HG03095 (cell line): ENCODE data around the gene SMYD3.

ENCODE experiments used
- ATAC-seq: cut with Tn5 transposase; IDR thresholded peaks from one replicate; pipeline ENCODE4 v1.9.1; 2021; ENCODE audit warnings: moderate library complexity; ENCODE audit not compliant: unreplicated experiment

The SMYD3 gene

DNA sequence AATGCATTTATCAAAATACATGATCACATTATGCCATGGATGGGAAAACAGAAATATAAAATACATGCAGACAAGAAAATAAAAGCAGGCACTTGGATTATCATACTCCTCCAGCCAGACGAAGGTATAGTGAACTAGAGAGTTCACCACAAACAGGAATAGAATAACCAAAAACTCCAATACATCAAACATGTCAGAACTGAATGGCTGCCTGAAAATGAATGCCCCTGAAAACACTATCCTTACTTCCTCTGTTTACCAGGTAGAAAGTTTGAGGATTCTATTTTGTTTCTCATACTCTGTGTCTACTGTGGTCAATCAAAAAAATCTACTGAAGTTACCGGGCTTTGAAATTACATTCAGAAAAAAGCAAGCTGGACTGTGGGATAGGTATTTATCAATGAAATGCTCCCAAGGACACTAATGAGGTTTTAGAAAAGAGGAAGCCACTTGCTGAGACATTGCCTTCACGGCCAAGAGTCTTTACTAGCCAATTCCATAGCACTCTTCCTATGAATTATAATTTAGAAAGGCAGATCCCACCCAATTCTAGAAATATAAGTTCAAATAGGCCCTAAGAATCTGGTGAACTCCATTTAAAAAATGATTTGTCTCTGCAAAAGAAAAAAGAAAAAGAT lies 197.7 kb downstream of the SMYD3 start:
- ATAC-seq, result no peak

DNA sequence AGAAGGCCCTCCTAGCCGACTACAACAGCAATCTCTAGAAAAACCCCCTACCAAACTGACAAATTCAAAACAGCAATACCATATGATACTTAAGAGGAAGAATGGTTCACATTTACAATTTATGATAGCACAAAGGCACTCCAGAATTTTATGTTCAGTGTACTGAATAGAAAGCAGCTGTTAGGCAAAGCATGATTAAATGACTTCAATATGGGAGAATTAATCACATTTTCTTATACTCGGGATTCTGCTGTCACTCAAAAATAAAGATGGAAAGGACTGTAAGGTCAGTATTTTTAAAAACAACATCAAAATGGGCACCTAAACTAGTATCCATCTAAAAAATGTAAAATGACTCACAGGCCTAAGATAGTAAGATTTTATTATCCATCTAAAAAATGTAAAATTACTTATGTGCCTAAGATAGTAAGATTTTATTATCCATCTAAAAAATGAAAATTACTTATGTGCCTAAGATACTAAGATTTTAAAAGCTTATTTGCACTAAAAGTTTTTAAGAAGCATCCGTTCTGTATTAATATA lies 198.5 kb downstream of the SMYD3 start:
- ATAC-seq, result no peak

DNA sequence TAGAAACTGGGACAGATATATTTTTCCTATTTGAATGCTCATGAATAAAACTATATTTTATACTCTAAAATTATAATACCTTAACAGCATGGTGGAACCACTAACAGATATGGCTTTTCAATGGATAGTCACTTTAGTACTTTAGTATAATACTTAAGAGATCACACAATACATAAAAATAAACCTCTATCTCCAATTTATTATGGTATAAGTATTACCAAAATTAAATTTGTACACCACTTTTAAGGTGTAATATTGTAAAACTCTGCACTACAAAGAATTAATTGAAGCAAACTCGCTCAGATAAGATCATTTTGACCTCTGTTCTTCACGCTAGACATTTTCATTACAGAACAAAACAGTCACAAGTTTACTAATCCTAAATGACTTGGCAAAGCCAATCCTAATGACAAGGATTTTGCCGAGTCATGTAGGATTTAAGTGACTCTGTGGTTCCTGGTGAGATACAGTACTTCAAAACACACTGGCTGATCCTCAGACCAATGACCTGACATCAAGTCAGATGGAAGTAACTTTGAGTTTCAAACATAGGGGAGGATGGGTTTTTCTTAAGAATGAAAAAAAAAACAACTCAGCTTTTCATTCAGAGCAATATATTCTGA lies 200.6 kb downstream of the SMYD3 start:
- no peak for ATAC-seq

DNA sequence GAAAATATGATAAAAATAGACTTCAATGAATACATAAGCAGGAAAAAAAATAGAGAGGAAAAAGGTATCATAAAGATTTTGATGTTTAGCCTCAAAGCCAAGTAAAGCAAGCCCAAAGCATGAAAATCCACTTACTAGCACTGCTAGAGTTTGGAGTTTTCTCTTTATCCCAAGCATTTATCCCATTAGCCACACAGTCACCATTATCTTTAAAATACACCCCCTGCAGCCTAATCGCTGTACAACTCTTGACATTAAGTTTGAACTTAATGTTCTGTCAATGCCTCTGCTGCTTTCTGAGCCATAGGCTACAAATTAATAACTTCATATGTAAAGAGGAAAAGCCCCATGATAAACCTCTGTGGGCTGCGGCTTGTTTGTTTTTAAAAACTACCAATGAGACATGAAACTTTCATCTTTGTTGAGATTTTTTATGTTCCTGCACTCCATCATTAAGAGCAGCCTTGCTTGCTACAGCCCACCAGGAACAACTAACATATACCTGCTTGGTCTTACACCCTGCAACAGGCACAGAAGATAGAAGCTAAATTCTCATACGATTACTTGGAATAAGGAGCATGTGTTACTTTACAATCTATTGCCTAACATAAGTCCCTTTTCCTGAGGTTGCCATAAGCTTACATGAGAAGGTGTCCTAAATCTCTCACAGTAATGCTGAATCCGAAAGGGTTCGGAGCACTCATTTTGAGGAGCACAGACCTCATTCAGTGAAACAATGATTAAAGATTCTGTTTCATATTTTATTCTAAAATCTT lies 202.4 kb downstream of the SMYD3 start:
- no peak for ATAC-seq

DNA sequence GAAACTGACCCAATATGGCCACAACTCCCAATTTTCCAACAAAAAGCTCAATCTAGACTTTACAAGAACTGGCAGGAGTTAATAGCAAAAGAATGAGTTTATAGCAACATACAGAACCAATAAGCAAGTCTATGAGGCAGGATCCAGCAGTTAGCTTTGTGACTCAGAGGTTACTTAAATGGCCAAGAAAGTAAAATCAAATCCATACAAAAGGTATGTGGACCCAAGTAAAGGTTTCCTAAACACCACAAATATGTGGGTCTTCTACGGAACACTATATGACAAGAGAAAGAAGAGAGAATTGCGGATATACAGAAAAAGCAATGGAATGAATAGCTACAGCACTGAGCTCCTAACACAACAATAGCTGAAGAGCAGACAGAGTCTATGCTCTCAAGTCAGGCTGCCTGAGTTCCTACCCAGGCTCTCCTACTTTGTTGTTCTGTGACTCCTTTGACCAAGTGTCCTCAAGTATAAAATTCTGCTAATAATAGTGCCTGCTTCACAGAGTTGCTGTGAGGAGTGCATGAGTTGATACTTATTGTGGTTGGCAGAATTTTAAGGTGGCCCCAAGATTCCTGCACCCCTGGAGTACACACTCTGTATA lies 204.3 kb downstream of the SMYD3 start:
- ATAC-seq, result no peak

DNA sequence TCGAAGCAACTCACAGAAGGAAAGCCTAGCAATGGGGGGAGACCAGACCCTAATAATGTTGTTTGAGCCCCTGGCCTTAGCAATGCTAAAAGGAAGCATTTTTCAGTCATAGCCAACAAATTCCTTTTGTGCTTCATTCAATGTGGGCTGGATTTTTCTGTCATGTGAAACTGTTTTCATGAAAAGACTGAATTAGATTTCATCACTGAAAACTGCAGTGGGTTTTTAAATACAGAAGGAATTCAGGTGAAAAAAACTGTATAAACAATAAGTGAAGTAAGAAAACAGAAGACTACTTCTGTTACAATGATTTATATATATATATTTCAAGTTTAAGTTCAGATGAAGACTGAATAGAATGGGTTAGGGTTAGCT lies 204.8 kb downstream of the SMYD3 start:
- ATAC-seq, result no peak

DNA sequence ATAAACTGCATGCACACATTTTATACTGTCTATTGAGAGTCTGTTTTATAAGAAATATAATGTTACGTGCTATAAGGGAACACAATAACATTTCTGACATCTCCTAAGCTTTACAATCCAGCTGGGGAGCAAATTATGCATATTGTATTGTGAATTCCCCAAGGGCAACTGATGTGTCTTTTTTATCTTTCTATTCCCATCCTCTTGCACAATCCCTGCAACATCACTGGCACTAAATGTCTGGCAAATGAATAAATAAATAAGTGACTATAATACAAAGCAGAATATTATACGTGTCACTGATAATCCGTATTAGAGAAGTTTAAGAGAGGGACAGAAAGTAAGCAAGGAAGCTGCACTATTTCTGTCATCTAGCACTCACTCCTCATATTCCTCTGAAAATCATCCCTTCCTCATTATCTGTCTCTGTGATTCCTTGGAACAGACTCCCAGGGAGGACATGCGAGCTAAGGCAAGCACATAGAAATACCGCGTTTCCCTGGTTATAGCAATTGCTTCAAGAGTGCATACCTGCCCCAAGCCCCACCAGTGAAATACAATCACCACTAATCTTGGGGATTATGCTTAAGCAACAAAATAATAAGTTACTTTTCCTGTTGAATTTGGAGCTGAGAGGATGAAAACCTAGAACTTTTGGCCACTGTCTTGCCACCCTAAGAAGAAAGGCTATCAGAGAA lies 205.4 kb downstream of the SMYD3 start:
- ATAC-seq, result no peak

DNA sequence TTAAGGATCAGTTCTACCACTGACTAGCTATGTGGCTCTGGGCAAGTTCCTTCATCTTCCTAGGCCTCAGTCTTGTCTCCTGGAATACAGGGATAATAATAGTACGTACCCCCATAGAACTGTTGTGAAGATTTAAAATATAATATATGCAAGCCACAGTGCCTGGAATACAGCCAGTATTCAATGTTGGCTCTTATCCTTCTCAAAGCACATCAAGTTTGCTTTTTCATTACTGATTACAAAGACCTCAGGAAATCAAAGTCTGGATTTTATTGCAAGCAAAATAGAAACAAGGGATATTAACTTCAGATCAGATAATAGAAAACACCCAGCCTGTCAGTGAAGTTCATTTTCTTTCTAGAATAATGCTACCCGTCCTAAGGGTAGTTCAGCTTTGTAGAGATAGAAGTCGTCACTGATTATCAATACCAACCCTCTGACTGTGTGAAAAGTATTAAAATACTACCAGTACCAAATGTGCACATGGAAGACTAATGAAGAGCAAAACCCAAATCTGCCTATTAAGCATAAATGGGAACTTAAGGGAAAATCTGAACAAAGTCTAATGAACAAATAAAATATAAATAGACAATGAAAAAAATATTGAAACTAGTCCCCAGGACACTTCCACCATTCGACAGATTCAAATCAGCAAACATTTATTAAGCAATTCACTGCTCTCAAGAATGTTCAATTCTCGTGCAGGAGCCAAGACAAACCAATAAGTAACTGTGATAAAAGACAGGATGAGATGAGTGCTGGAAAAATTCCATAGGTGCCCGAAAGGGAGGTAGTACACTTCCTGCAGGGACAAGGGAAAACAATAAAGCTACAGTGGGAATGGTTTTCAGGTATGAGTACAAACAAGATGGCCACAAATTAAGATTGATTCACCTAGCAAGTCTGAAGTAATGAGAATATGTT lies 206.2 kb downstream of the SMYD3 start:
- ATAC-seq, result no peak

DNA sequence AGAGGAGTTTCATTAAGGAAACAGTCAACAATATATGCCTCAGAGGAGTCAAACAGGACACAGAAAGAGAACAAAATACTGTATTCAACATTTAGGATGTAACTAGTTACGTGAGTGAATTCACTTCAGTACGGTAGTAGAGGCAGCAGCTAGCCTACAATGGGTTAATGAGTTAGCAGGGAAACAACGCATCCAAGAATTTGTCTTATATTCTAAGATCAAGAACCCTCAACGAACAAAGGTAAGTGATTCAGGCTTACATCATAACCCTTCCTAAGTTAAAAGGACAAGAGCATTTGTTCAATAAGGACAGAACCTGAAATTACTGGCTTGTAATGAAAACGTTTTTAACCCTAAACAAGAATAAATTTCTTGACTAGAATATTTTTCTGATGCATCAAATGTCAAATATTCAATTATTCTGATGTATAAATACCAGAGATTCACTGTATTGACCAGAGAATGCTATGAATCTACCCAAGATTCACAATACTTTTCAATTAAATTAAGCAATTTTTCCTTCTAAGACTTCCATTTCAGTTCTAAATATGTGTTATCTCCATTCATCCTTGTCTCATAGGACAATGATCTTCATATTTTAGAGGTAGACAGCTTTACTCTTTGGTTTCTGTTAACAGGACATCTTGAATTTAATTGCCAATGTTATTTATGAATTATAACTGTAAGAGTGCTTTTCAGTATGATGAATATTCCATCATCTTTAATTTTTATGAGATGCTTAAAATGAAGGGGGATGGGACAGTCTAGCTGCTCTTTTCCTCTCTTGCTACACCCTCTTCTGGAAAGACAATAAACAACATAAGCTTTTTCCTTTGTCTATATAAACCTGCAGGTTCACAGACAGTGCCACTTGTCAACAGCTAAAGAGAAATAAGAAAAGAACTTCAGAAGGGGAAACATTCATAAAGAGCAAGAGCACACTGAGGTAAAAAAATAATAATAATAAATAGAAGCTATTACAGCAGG lies 209.5 kb downstream of the SMYD3 start:
- ATAC-seq, result no peak

DNA sequence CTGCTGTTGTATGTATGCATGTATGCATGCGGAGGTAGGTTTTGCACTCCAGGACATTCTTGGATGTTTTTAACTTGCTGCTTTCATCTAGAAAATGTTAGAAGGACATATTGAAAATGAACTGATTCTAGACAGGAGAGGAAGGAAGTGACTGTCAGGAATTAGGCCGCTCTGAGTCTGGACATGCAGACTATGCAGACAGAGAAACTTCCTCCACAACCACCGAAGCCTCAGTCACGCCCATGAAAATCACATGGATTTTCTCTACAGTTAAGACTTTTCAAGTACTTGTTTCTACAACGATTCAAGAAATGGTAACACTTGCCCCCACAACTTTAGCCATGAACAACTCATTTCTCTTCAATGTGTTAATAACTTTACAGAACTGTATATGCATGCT lies 211.1 kb downstream of the SMYD3 start:
- no peak for ATAC-seq

DNA sequence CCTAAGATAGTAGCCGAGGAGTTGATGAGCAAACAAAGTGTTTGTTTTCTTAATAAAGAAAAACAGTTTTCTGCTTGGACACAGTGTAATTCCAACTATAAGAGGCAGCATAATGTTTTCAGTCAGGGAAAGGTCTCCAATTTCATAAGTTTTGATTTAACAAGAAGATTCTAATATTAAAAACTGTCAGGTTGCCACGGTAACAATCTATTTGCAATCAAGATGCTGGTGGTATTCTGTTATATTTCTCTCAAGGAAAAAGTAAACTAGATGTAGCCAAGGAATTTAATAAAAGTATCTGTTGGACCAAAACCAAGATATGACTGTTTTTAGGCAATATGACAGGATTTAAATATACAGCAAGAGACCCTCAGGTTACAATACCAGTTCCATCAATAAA lies 211.7 kb downstream of the SMYD3 start:
- no peak for ATAC-seq

DNA sequence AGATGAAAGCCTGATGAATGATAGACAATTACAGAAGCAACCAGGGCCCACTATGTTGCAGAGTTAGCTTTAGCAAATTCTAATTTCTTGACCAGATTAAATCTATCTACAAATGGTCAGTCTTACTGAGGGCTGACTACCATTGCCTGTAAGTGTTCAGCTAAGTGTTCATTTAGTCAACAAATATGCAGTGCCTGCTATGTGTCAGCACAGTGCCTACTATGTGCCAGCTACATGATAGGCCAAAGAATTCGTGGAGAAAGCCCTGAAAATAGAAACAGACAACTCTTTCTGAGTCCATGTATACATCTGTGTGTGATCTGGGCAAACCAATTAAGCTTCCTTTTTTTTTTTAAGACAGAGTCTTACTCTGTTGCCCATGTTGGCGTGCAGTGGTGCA lies 212.8 kb downstream of the SMYD3 start:
- ATAC-seq, result no peak

DNA sequence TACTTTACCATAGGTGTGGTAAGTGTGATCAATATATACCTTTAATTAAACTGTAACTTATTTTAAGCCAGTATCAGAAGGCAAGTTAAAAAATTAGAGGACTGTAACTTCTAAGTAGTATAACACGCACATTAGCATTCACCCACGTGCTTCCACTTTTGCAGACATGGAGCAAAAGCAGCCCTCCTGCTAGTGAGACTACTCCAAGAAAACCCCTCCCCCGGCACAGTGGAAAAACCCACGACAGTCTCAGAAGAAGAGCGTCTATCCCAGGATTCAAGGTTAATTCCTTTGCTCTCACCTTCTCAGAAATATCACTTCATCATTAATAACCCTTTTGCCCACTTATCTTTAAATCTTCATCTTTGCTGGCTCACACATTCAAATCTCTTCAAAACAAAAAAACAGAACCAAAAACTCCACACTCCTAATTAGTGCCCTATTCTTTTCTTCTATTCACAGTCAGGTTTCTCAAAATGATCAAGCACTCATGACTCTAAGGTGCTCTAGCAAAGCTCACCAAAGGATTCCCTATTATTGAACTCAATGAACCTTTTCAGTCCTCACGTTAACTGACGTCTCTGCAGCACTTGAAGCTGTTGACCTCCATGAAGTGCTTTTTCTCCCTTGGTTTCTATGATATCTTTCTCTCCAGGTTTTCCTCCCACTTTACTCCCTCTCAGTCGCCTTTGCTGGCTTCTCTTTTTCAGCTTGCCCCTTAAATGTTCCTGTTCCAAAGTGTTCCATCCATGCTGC lies 213.5 kb downstream of the SMYD3 start:
- ATAC-seq, result no peak

DNA sequence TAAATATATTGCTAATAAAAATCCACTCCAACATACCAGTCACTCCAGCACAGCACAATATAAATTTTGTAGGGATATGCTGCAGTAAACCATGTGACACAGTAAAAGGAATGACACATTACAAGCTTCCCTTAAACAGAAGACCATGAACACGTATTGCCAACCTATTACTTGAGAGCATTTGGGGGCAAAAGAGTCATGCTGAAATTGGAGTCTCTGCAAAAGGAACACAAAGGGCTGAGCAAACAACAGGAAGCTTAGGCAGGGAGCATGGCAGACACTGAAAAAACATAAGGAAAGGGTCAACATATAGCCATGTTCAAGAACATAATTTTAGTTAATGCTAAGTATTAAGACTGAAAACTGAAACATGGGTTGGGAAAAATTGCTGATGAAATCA lies 214.5 kb downstream of the SMYD3 start:
- ATAC-seq, result no peak

DNA sequence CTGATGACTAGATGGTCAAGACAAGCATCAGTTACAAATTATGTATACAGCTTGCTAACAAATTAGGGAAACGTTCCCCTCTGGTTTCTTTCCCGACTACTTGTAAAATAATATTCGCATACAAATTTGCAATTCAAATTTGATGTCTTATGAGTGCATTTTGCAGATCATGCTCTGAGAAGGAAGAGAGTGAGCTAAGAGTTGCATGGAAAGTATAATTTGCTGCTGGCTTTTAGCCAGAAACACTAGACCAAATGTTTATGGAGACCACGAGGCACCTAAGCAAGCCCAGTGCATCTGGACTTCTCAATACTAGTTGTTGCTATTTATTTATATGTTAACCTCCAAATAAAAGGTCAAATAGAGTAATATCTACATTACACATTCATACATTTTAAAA lies 216.0 kb downstream of the SMYD3 start:
- ATAC-seq, result no peak

DNA sequence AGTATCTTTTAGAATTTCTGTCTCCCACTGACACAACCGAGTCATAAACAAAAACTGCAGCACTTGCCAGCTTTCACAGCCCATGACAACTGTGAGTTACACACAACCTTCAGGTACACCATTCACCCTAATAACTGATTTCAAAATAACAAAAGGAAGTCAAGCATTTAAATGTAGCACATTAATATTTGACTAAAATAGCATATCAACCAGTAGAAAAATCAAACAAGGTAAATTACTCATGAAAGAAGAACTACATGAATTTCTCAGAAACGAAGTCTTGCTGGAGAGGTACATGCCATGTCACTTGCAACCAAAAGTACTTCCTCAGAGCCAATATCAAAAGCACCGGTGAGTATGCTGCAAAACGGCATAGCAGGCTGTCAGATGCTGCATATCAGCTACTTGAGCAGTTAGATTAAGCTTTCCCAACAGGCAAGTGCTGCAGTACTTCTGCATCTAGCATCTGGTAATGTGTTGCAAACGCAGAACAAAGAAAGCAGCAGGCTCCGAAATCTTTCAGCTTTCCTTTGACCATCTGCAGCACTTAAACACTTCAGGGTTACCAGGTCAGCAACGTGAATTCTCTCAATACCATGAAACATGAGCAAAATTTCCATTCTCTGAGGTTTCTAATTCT lies 223.2 kb downstream of the SMYD3 start:
- ATAC-seq, result no peak

DNA sequence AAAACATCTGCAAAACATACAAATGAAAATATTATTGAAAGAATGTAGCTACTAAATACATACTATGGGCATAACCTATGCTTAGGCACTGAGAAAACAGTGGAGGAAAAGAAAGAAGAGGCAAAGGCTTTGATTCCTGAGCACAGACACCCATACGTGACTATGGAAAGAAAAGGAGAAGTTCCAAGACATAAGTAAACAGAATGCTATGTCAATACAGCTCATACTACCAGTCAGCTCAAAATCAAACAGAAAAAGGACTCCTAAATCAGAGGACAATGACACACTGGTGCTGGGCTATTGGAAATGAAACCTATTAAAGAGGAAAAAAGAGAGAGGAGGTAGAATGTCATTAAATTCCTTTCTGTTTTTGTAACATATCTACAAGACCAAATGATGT lies 225.4 kb downstream of the SMYD3 start:
- no peak for ATAC-seq

DNA sequence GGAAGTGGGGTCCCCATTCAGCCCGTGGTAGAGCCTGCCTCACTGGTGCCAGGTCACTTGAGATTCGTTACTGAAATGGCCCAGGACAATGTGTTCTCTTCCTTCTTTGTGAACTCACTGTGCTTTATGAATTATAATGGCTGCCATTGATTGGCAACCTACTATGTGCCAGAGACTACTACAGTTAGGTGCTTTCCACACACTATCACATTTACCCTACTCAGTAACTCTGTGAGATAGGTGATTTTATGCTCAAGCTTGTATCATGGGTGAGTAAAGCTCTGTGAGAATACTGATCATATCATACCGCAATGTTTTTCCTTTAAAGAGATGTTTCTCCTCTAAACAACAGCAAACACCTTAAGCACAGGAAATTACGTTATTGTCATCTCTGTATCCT lies 225.9 kb downstream of the SMYD3 start:
- no peak for ATAC-seq
